ENCODE results near the gene TSHZ3. TPM values are rescaled to one million over a fixed set of nuclear protein-coding genes. Genes with fewer than 3 reads are reported as not detected.

The TSHZ3 gene
- total and polyA plus RNA-seq, 9 of the 15 experiments (the other 6 are each of a cell fraction or from before 2014, with no cell fraction given), result 0.03 to 0.13 (median 0.05) TPM; not detected in 5

- H3K27me3 ChIP-seq (ENCODE audit: control insufficient read depth in 2 of 2, insufficient read depth in 2 of 2, low read length in 2 of 2), result peaks cover 0 to 24% of the 10 kb centered on the region in 2 experiments; a peak in 2 of 5 replicates
- no peak overlapping the region for H3K4me3 ChIP-seq
- ChIA-PET CTCF (ENCODE audit: low intra/inter-chr PET ratio) (no interaction called here), POLR2A (no interaction called here)
- in situ Hi-C loops (cut with MboI), result no loop called here
- H3K9me3 ChIP-seq (replicated peaks; ENCODE audit: control insufficient read depth, insufficient read depth, low read depth, low read length), result no peaks in the 10 kb centered on the region
- WGBS (ENCODE audit: insufficient coverage, low coverage, missing lambda C conversion rate), result 0% methylated on average over 7 of the region's 7 CpGs
- H3K36me3 ChIP-seq (ENCODE audit: control insufficient read depth, insufficient read depth, low read length), result no peaks in the 10 kb centered on the region
- no peaks in the 10 kb centered on the region for H3K9me1 ChIP-seq (ENCODE audit: control insufficient read depth, insufficient read depth, low read length)
- intact Hi-C loops (cut with micrococcal nuclease), result no loop called here
- no peak overlapping the region for H3K27ac ChIP-seq (ENCODE audit: extremely low read depth, low read depth, low read length)
- no peak for ATAC-seq
- H4K20me1 ChIP-seq (replicated peaks; ENCODE audit: control insufficient read depth, insufficient read depth, low read length), result peaks cover 3% of the 10 kb centered on the region; the same call in 1 of the 2 replicates
- H3K4me2 ChIP-seq (ENCODE audit: insufficient read depth, low read length), result no peak overlapping the region
- FAIRE-seq, result no peak
- H2AFZ ChIP-seq (ENCODE audit: low read depth, low read length), result no peak overlapping the region
- DNase-seq (ENCODE audit: extremely low read depth in 1 of 4, low spot score in 3 of 4), result no peak
- H3K4me1 ChIP-seq (replicated peaks in 1 of 2; ENCODE audit: control insufficient read depth in 2 of 2, insufficient read depth in 2 of 2, low read length in 2 of 2), result no peaks in the 10 kb centered on the region
- no TSS peak for BruUV-seq (replicated peaks)
- H3K9ac ChIP-seq (ENCODE audit: insufficient read depth in 1 of 2, low read depth in 2 of 2, low read length in 2 of 2), result no peak overlapping the region
- H3K79me2 ChIP-seq (ENCODE audit: control insufficient read depth, insufficient read depth, low read length), result no peaks in the 10 kb centered on the region
- no peak for TF ChIP-seq NR3C1 (CRISPR knock-in tag; IDR thresholded peaks at IDR 0.05)
- no peak for TF ChIP-seq ZNF121 (CRISPR knock-in tag; conservative IDR thresholded peaks at IDR 0.05)
- TF ChIP-seq THAP12 (CRISPR knock-in tag; IDR thresholded peaks at IDR 0.05), result no peak
- TF ChIP-seq, protein P1, sequence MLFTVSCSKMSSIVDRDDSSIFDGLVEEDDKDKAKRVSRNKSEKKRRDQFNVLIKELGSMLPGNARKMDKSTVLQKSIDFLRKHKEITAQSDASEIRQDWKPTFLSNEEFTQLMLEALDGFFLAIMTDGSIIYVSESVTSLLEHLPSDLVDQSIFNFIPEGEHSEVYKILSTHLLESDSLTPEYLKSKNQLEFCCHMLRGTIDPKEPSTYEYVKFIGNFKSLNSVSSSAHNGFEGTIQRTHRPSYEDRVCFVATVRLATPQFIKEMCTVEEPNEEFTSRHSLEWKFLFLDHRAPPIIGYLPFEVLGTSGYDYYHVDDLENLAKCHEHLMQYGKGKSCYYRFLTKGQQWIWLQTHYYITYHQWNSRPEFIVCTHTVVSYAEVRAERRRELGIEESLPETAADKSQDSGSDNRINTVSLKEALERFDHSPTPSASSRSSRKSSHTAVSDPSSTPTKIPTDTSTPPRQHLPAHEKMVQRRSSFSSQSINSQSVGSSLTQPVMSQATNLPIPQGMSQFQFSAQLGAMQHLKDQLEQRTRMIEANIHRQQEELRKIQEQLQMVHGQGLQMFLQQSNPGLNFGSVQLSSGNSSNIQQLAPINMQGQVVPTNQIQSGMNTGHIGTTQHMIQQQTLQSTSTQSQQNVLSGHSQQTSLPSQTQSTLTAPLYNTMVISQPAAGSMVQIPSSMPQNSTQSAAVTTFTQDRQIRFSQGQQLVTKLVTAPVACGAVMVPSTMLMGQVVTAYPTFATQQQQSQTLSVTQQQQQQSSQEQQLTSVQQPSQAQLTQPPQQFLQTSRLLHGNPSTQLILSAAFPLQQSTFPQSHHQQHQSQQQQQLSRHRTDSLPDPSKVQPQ (CRISPR knock-in tag; IDR thresholded peaks at IDR 0.05; ENCODE audit: borderline replicate concordance), result no peak
- no peak for TF ChIP-seq ZNF217 (CRISPR knock-in tag; IDR thresholded peaks at IDR 0.05)
- TF ChIP-seq TAF1 (IDR thresholded peaks at IDR 0.05; ENCODE audit: control insufficient read depth, extremely low read depth, insufficient read depth, low read length, severe bottlenecking), result no peak
- TF ChIP-seq MIER1 (IDR thresholded peaks at IDR 0.05; ENCODE audit: low read depth), result no peak
- no peak for TF ChIP-seq ZNF23 (CRISPR knock-in tag; IDR thresholded peaks at IDR 0.05)
- TF ChIP-seq EGR1 (conservative IDR thresholded peaks at IDR 0.05), result no peak
- no peak for TF ChIP-seq SRSF7 (optimal IDR thresholded peaks at IDR 0.05; ENCODE audit: low read depth, low read length)
- TF ChIP-seq, protein P2, sequence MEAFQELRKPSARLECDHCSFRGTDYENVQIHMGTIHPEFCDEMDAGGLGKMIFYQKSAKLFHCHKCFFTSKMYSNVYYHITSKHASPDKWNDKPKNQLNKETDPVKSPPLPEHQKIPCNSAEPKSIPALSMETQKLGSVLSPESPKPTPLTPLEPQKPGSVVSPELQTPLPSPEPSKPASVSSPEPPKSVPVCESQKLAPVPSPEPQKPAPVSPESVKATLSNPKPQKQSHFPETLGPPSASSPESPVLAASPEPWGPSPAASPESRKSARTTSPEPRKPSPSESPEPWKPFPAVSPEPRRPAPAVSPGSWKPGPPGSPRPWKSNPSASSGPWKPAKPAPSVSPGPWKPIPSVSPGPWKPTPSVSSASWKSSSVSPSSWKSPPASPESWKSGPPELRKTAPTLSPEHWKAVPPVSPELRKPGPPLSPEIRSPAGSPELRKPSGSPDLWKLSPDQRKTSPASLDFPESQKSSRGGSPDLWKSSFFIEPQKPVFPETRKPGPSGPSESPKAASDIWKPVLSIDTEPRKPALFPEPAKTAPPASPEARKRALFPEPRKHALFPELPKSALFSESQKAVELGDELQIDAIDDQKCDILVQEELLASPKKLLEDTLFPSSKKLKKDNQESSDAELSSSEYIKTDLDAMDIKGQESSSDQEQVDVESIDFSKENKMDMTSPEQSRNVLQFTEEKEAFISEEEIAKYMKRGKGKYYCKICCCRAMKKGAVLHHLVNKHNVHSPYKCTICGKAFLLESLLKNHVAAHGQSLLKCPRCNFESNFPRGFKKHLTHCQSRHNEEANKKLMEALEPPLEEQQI (IDR thresholded peaks at IDR 0.05), result no peak
- no peak for TF ChIP-seq CSDE1 (IDR thresholded peaks at IDR 0.05)
- TF ChIP-seq HNRNPL (IDR thresholded peaks at IDR 0.05; ENCODE audit: low read depth, low read length), result no peak
- TF ChIP-seq ILK (tag; IDR thresholded peaks at IDR 0.05; ENCODE audit: borderline replicate concordance, low read depth), result no peak
- TF ChIP-seq FOXK2 (conservative IDR thresholded peaks at IDR 0.05 in 1 of 2, IDR thresholded peaks at IDR 0.05 in 1 of 2; ENCODE audit: low read depth in 2 of 2), result no peak
Observed at GRCh38 chr19:31260171-31260933, 88.9 kb downstream of the TSHZ3 start.

Measured in K562 (cell line).